PC-9 (cell line): ENCODE measurements around the gene N4BP2L1.

Experiments
- EZH2 ChIP-seq: fragments of 200-600 bp; sonication (generic); IDR thresholded peaks from 2 replicates; pipeline ENCODE4 v1.8.0; 2017; ENCODE audit warnings: antibody characterized with exemption, low read depth
- TF ChIP-seq, protein P1 (sequence below): fragments of 200-600 bp; sonication (generic); conservative IDR thresholded peaks from 2 replicates; pipeline ENCODE4 v1.6.1; 2017; ENCODE audit warnings: mixed run types, antibody characterized with exemption, mild to moderate bottlenecking, moderate library complexity

DNA sequence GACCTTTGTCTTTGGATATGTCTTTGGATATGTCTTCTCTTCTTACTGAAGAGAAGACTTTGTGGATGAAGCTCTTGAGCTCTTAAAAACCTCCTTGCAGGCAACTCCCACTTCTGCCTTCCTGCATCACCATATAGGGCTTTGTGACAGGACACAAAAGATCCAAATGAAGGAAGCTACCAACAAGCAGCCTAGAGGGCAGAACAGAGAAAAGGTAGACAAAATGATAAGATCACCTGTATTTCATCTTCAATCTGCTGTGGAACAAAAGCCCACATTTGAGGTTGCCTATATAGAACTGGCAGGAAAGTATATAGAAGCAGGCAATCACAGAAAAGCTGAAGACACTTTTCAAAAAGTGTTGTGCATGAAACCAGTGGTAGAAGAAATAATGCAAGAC lies 42.5 kb downstream of the N4BP2L1 start:
- TF ChIP-seq, protein P1, sequence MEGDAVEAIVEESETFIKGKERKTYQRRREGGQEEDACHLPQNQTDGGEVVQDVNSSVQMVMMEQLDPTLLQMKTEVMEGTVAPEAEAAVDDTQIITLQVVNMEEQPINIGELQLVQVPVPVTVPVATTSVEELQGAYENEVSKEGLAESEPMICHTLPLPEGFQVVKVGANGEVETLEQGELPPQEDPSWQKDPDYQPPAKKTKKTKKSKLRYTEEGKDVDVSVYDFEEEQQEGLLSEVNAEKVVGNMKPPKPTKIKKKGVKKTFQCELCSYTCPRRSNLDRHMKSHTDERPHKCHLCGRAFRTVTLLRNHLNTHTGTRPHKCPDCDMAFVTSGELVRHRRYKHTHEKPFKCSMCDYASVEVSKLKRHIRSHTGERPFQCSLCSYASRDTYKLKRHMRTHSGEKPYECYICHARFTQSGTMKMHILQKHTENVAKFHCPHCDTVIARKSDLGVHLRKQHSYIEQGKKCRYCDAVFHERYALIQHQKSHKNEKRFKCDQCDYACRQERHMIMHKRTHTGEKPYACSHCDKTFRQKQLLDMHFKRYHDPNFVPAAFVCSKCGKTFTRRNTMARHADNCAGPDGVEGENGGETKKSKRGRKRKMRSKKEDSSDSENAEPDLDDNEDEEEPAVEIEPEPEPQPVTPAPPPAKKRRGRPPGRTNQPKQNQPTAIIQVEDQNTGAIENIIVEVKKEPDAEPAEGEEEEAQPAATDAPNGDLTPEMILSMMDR, result no peak
- TF ChIP-seq EZH2, result no peak
